Fibroblast of lung (primary cell): ENCODE measurements around the gene RFX2. TPM values are rescaled to one million over a fixed set of nuclear protein-coding genes. Genes with fewer than 3 reads are reported as not detected.

Experiments
- DNase-seq, 2 donors: peaks; one replicate each; pipeline versions ENCODE4 v3.0.0 to v3.0.0-alpha.2; 2010; ENCODE audit warnings: low read depth in 2 of 2
- H2AFZ ChIP-seq: 2 replicates; pipeline ENCODE4 v1.5.1; 2012; ENCODE audit warnings: low read length, control low read depth, inconsistent platforms
- H3K27ac ChIP-seq: 2 replicates; pipeline ENCODE4 v1.5.1; 2011; ENCODE audit warnings: low read length, control low read depth; ENCODE audit not compliant: insufficient read depth
- H3K27me3 ChIP-seq: 2 replicates; pipeline ENCODE4 v1.5.1; 2011; ENCODE audit warnings: mild to moderate bottlenecking, low read length; ENCODE audit not compliant: control insufficient read depth, insufficient read depth
- H3K36me3 ChIP-seq: 2 replicates; pipeline ENCODE4 v1.5.1; 2011; ENCODE audit warnings: low read length; ENCODE audit not compliant: control insufficient read depth, insufficient read depth
- H3K4me1 ChIP-seq: 2 replicates; pipeline ENCODE4 v1.5.1; 2011; ENCODE audit warnings: low read length; ENCODE audit not compliant: control insufficient read depth, insufficient read depth; ENCODE audit errors: extremely low read depth
- H3K4me2 ChIP-seq: 2 replicates; pipeline ENCODE4 v1.5.1; 2011; ENCODE audit warnings: low read length, control low read depth; ENCODE audit not compliant: insufficient read depth; ENCODE audit errors: extremely low read depth
- H3K4me3 ChIP-seq, 4 experiments: fragments of 200-600 bp in 1 of 4; sonication (generic) in 1 of 4; replicated peaks in 1 of 4; 2 replicates each; pipeline ENCODE4 v1.5.1; 2011 to 2016; ENCODE audit warnings: low read length in 4 of 4, low read depth in 3 of 4, mild to moderate bottlenecking in 3 of 4, control low read depth in 2 of 4, inconsistent platforms in 1 of 4, mixed read lengths in 1 of 4; ENCODE audit not compliant: insufficient read depth in 1 of 4; ENCODE audit errors: control extremely low read depth in 1 of 4
- H3K79me2 ChIP-seq: 2 replicates; pipeline ENCODE4 v1.5.1; 2012; ENCODE audit warnings: mild to moderate bottlenecking, low read length, inconsistent platforms; ENCODE audit not compliant: control insufficient read depth, insufficient read depth
- H3K9ac ChIP-seq: 2 replicates; pipeline ENCODE4 v1.5.1; 2011; ENCODE audit warnings: mild to moderate bottlenecking, low read length, control low read depth; ENCODE audit not compliant: insufficient read depth
- H3K9me3 ChIP-seq: 2 replicates; pipeline ENCODE4 v1.5.1; 2012; ENCODE audit warnings: low read depth, low read length; ENCODE audit not compliant: control insufficient read depth, insufficient read depth
- H4K20me1 ChIP-seq: 2 replicates; pipeline ENCODE4 v1.5.1; 2011; ENCODE audit warnings: low read length; ENCODE audit not compliant: control insufficient read depth, insufficient read depth; ENCODE audit errors: extremely low read depth
- EZH2 ChIP-seq: IDR thresholded peaks from 2 replicates; pipeline ENCODE4 v1.5.1; 2012; ENCODE audit warnings: low read length, control low read depth, mild to moderate bottlenecking; ENCODE audit errors: missing control alignments
- polyA plus RNA-seq, 2 donors: library from polyadenylated mRNA; depleted of rRNA in 1 of 2; stranded (reverse) in 1 of 2; unstranded in 1 of 2; fragments of >200 nt; gene quantifications; 2 replicates each; pipeline ENCODE4 v1.2.1, GENCODE V29; 2011 to 2012; ENCODE audit warnings: missing spikeins in 1 of 2
- total RNA-seq: library from RNA; depleted of rRNA; stranded (reverse); fragments of >200 nt; gene quantifications from 2 replicates; pipeline ENCODE4 v1.2.1, GENCODE V29; 2014
- TF ChIP-seq, protein P1 (sequence below), 2 donors: IDR thresholded peaks in 1 of 2; conservative IDR thresholded peaks in 1 of 2; 1 replicate in 1 of 2; 2 replicates in 1 of 2; pipeline ENCODE4 v1.5.1; 2011 to 2012; ENCODE audit warnings: low read length in 2 of 2, control low read depth in 1 of 2, inconsistent platforms in 1 of 2, low read depth in 1 of 2, mild to moderate bottlenecking in 1 of 2

RFX2 gene
- total and polyA plus RNA-seq, 2 donors (not counting 1 experiment from before 2014, with no cell fraction given): 2.5 to 9.6 TPM

GRCh38 chr19:6047741-6048251 lies 62.5 kb downstream of the RFX2 start:
- Histone ChIP-seq H3K36me3 (no peaks in the 10 kb centered on the region), H3K4me2 (no peak overlapping the region), H3K4me1 (no peaks in the 10 kb centered on the region), H2AFZ (no peak overlapping the region), H3K9ac (no peak overlapping the region), H3K9me3 (no peaks in the 10 kb centered on the region), H3K27ac (no peak overlapping the region), H3K4me3 (no peak overlapping the region), H3K79me2 (no peaks in the 10 kb centered on the region), H3K27me3 (no peaks in the 10 kb centered on the region), H4K20me1 (no peaks in the 10 kb centered on the region)
- peak; percentile 39 to 56 for DNase-seq
- TF ChIP-seq, protein P1, sequence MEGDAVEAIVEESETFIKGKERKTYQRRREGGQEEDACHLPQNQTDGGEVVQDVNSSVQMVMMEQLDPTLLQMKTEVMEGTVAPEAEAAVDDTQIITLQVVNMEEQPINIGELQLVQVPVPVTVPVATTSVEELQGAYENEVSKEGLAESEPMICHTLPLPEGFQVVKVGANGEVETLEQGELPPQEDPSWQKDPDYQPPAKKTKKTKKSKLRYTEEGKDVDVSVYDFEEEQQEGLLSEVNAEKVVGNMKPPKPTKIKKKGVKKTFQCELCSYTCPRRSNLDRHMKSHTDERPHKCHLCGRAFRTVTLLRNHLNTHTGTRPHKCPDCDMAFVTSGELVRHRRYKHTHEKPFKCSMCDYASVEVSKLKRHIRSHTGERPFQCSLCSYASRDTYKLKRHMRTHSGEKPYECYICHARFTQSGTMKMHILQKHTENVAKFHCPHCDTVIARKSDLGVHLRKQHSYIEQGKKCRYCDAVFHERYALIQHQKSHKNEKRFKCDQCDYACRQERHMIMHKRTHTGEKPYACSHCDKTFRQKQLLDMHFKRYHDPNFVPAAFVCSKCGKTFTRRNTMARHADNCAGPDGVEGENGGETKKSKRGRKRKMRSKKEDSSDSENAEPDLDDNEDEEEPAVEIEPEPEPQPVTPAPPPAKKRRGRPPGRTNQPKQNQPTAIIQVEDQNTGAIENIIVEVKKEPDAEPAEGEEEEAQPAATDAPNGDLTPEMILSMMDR (conservative IDR thresholded peaks at IDR 0.05 in 1 of 2, IDR thresholded peaks at IDR 0.05 in 1 of 2; ENCODE audit: low read depth in 1 of 2, low read length in 2 of 2): peak; percentile 87 to 89
- no peak for TF ChIP-seq EZH2

GRCh38 chr19:6047256-6047655 lies 63.0 kb downstream of the RFX2 start:
- H4K20me1 ChIP-seq: no peaks in the 10 kb centered on the region
- no peaks in the 10 kb centered on the region for H3K4me1 ChIP-seq
- H3K9ac ChIP-seq: no peak overlapping the region
- no peaks in the 10 kb centered on the region for H3K36me3 ChIP-seq
- H3K4me3 ChIP-seq: no peak overlapping the region
- no peak overlapping the region for H2AFZ ChIP-seq
- H3K9me3 ChIP-seq: no peaks in the 10 kb centered on the region
- H3K27me3 ChIP-seq: no peaks in the 10 kb centered on the region
- TF ChIP-seq EZH2: no peak
- TF ChIP-seq, protein P1 (conservative IDR thresholded peaks at IDR 0.05 in 1 of 2, IDR thresholded peaks at IDR 0.05 in 1 of 2; ENCODE audit: low read depth in 1 of 2, low read length in 2 of 2): no peak
- no peak overlapping the region for H3K4me2 ChIP-seq
- no peak for DNase-seq
- no peak overlapping the region for H3K27ac ChIP-seq
- H3K79me2 ChIP-seq: no peaks in the 10 kb centered on the region

GRCh38 chr19:6045108-6045507 lies 65.2 kb downstream of the RFX2 start:
- no peaks in the 10 kb centered on the region for H3K79me2 ChIP-seq
- no peak for DNase-seq
- no peaks in the 10 kb centered on the region for H3K27me3 ChIP-seq
- H3K9ac ChIP-seq: no peak overlapping the region
- H3K4me3 ChIP-seq: no peak overlapping the region
- H3K4me1 ChIP-seq: no peaks in the 10 kb centered on the region
- no peak overlapping the region for H3K27ac ChIP-seq
- no peaks in the 10 kb centered on the region for H3K36me3 ChIP-seq
- no peak for TF ChIP-seq EZH2
- TF ChIP-seq, protein P1 (conservative IDR thresholded peaks at IDR 0.05 in 1 of 2, IDR thresholded peaks at IDR 0.05 in 1 of 2; ENCODE audit: low read depth in 1 of 2, low read length in 2 of 2): no peak
- no peaks in the 10 kb centered on the region for H4K20me1 ChIP-seq
- no peak overlapping the region for H2AFZ ChIP-seq
- no peaks in the 10 kb centered on the region for H3K9me3 ChIP-seq
- H3K4me2 ChIP-seq: no peak overlapping the region
